Sigmoid colon (tissue), 7 donors: ENCODE data around the gene PAK4. TPM values are rescaled to one million over a fixed set of nuclear protein-coding genes. Genes with fewer than 3 reads are reported as not detected.

Experiments used
- DNase-seq: peaks from one replicate; pipeline ENCODE4 v3.0.0-alpha.2; 2019
- H3K27ac ChIP-seq, 4 donors: fragments of 200-600 bp; sonication (generic); one replicate each; pipeline ENCODE4 v1.5.1; 2016 to 2019; ENCODE audit warnings: mild to moderate bottlenecking in 1 of 4
- H3K27me3 ChIP-seq, 3 donors: fragments of 200-600 bp; sonication (generic); one replicate each; pipeline ENCODE4 v1.5.1; 2019; ENCODE audit warnings: mild to moderate bottlenecking in 1 of 3
- H3K36me3 ChIP-seq, 4 donors: fragments of 200-600 bp; sonication (generic); one replicate each; pipeline ENCODE4 v1.5.1; 2016 to 2019
- H3K4me1 ChIP-seq, 4 donors: fragments of 200-600 bp; sonication (generic); one replicate each; pipeline ENCODE4 v1.5.1; 2017 to 2019
- H3K4me3 ChIP-seq, 4 donors: fragments of 200-600 bp; sonication (generic); one replicate each; pipeline ENCODE4 v1.5.1; 2017 to 2019; ENCODE audit warnings: mild to moderate bottlenecking in 2 of 4, moderate library complexity in 1 of 4
- H3K9me3 ChIP-seq, 4 donors: fragments of 200-600 bp in 3 of 4; sonication (generic) in 3 of 4; one replicate each; pipeline versions ENCODE4 v1.5.1 to v1.6.1; 2013 to 2019
- CTCF ChIP-seq, 4 experiments: fragments of 450-650 bp in 3 of 4; fragments of 200-600 bp in 1 of 4; IDR thresholded peaks; one replicate each; pipeline ENCODE4 v1.5.1; 2016 to 2019; ENCODE audit warnings: antibody characterized with exemption in 4 of 4, mild to moderate bottlenecking in 3 of 4, moderate library complexity in 2 of 4
- EP300 ChIP-seq, 4 donors: sonication (generic); formaldehyde crosslinking; IDR thresholded peaks; one replicate each; pipeline ENCODE4 v1.6.1; 2017; ENCODE audit warnings: antibody characterized with exemption in 4 of 4
- POLR2A ChIP-seq, 2 donors: fragments of 450-650 bp; IDR thresholded peaks; one replicate each; pipeline ENCODE4 v1.6.1; 2016; ENCODE audit warnings: antibody characterized with exemption in 2 of 2, mild to moderate bottlenecking in 2 of 2, moderate library complexity in 2 of 2
- POLR2AphosphoS5 ChIP-seq, 4 donors: sonication (generic); formaldehyde crosslinking; IDR thresholded peaks; one replicate each; pipeline ENCODE4 v1.6.1; 2017; ENCODE audit warnings: antibody characterized with exemption in 4 of 4
- WGBS, 2 donors: extraction: QIAGEN DNeasy Blood & Tissue Kit; methylation state at CpG; one replicate each; pipeline ENCODE4 v1.1.7; 2013; 5-methylcytosine and 5-hydroxymethylcytosine counted together
- intact Hi-C: fragments of 100-400 bp; cut with DNase I; formaldehyde crosslinking; loops from one replicate; pipeline ENCODE4 v1.15.1; 2023
- polyA plus RNA-seq, 3 donors: library from polyadenylated mRNA; stranded (reverse); fragments of 200-250 nt; gene quantifications; one replicate each; pipeline ENCODE4 v1.2.3, GENCODE V29; 2013
- total RNA-seq, 4 donors: library from RNA; depleted of rRNA; stranded (reverse); fragments of >200 nt; gene quantifications; one replicate each; pipeline ENCODE4 v1.1.0, GENCODE V29; 2016
- donor health status: healthy with polysubstance abuse.
- donor health status: Bipolar disorder and iron deficiency.
- donor health status: healthy.

The PAK4 gene
- total and polyA plus RNA-seq, 7 donors, result 6.2 to 62.0 (median 27.1) TPM

- H3K27ac ChIP-seq, result peak overlapping the region; percentile 58 to 73 (median 70)
- 85 to 86% methylated on average over 21 of the region's 21 CpGs for WGBS, 2 donors
Measured at GRCh38 chr19:39160889-39161672, 35.5 kb downstream of the PAK4 start.

GRCh38 chr19:39162441-39163043 is 37.0 kb downstream of the PAK4 start:
- WGBS, 2 donors, result 84 to 90% methylated on average over 15 of the region's 15 CpGs
- no peaks in the 10 kb centered on the region for H3K27me3 ChIP-seq
- no peak for TF ChIP-seq POLR2AphosphoS5 (IDR thresholded peaks at IDR 0.05)
- no peak for TF ChIP-seq EP300 (IDR thresholded peaks at IDR 0.05)
- no peak for TF ChIP-seq POLR2A (IDR thresholded peaks at IDR 0.05)
- no peak for TF ChIP-seq CTCF (IDR thresholded peaks at IDR 0.05)
- no peak overlapping the region for H3K27ac ChIP-seq
- peaks cover 0 to 5% (median 0%) of the 10 kb centered on the region in 4 donors for H3K36me3 ChIP-seq
- H3K4me3 ChIP-seq, result no peak overlapping the region
- H3K9me3 ChIP-seq, result no peaks in the 10 kb centered on the region
- no peak for DNase-seq
- peaks cover 0 to 57% (median 48%) of the 10 kb centered on the region in 4 donors for H3K4me1 ChIP-seq
- intact Hi-C loops, result no loop called here

More at GRCh38 chr19:39160889-39161672, 35.5 kb downstream of the PAK4 start:
- TF ChIP-seq POLR2AphosphoS5 (IDR thresholded peaks at IDR 0.05), result no peak
- no peak for TF ChIP-seq EP300 (IDR thresholded peaks at IDR 0.05)
- no peak for TF ChIP-seq POLR2A (IDR thresholded peaks at IDR 0.05)
- no peak for TF ChIP-seq CTCF (IDR thresholded peaks at IDR 0.05)
- no peaks in the 10 kb centered on the region for H3K9me3 ChIP-seq
- no peak for DNase-seq
- H3K4me1 ChIP-seq, result peaks cover 0 to 57% (median 48%) of the 10 kb centered on the region in 4 donors
- H3K27me3 ChIP-seq, result no peaks in the 10 kb centered on the region
- no peak overlapping the region for H3K4me3 ChIP-seq
- H3K36me3 ChIP-seq, result peaks cover 0 to 5% (median 0%) of the 10 kb centered on the region in 4 donors
- intact Hi-C loops, result no loop called here

DNA sequence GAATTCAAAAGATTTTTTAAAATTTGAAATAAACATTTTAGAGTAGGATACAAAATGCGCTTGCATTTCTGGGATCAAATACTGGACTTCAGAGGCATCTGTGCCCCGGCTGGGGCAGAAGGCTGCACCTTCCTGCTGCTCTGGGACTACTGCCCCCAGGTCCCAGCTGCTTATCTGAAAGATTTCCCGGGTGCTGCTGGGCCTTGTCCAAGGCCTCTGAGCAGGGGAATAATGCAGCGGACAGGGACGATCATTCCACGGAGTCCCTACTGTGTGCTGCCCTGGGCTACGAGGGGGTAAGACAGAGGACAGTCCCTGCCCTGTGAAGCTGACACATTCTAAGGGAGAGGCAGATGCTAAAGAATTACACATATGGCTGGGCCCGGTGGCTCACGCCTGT is 38.0 kb downstream of the PAK4 start:
- intact Hi-C loops, result no loop called here
- Histone ChIP-seq H3K4me3 (no peak overlapping the region), H3K9me3 (no peaks in the 10 kb centered on the region), H3K4me1 (peaks cover 0 to 50% (median 38%) of the 10 kb centered on the region in 4 donors), H3K36me3 (peaks cover 0 to 4% (median 0%) of the 10 kb centered on the region in 4 donors), H3K27ac (no peak overlapping the region), H3K27me3 (no peaks in the 10 kb centered on the region)
- 84 to 89% methylated on average over 9 of the region's 9 CpGs for WGBS, 2 donors
- TF ChIP-seq EP300 (IDR thresholded peaks at IDR 0.05), result no peak
- TF ChIP-seq POLR2A (IDR thresholded peaks at IDR 0.05), result no peak
- TF ChIP-seq POLR2AphosphoS5 (IDR thresholded peaks at IDR 0.05), result no peak
- TF ChIP-seq CTCF (IDR thresholded peaks at IDR 0.05), result no peak
- DNase-seq, result no peak

DNA sequence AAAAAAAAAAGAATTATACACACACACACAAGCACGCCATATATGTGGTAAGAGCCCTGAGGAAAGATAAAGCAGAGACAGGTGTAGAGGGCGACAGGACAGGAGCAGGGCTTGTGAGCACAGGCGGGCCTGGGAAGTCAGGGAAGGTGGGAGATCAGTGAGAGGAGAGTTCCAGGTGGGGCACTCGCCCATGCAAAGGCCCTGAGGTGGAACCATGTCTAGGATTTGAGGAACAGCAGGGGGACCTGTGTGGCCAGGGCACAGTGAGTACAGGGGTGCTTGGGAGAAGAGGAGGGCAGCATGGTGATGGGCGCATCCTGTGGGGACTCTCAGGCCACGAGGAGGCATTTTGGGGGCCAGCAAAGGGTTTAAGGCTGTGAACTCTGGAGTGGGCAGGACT is 38.7 kb downstream of the PAK4 start:
- 93 to 94% methylated on average over 6 of the region's 6 CpGs for WGBS, 2 donors
- DNase-seq, result no peak
- Histone ChIP-seq H3K9me3 (no peaks in the 10 kb centered on the region), H3K4me1 (peaks cover 0 to 49% (median 37%) of the 10 kb centered on the region in 4 donors), H3K4me3 (no peak overlapping the region), H3K36me3 (peaks cover 0 to 3% (median 2%) of the 10 kb centered on the region in 4 donors), H3K27ac (no peak overlapping the region), H3K27me3 (no peaks in the 10 kb centered on the region)
- TF ChIP-seq POLR2AphosphoS5 (IDR thresholded peaks at IDR 0.05), result no peak
- TF ChIP-seq EP300 (IDR thresholded peaks at IDR 0.05), result no peak
- TF ChIP-seq POLR2A (IDR thresholded peaks at IDR 0.05), result no peak
- no peak for TF ChIP-seq CTCF (IDR thresholded peaks at IDR 0.05)
- intact Hi-C loops, result no loop called here
